G401.6 (cell line): ENCODE results near the gene IKBKE.

ENCODE experiments used
- FAIRE-seq: peaks from 2 replicates; lab custom pipeline; 2012; peaks lifted over from hg19 to GRCh38; lab: Jason Lieb, UNC

Gene IKBKE

DNA sequence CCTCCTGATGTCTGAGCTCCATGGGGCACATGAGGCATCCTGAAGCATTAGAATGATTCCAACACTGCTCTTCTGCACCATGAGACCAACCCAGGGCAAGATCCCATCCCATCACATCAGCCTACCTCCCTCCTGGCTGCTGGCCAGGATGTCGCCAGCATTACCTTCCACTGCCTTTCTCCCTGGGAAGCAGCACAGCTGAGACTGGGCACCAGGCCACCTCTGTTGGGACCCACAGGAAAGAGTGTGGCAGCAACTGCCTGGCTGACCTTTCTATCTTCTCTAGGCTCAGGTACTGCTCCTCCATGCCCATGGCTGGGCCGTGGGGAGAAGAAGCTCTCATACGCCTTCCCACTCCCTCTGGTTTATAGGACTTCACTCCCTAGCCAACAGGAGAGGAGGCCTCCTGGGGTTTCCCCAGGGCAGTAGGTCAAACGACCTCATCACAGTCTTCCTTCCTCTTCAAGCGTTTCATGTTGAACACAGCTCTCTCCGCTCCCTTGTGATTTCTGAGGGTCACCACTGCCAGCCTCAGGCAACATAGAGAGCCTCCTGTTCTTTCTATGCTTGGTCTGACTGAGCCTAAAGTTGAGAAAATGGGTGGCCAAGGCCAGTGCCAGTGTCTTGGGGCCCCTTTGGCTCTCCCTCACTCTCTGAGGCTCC is 26.0 kb downstream of the IKBKE start:
- FAIRE-seq = no peak

DNA sequence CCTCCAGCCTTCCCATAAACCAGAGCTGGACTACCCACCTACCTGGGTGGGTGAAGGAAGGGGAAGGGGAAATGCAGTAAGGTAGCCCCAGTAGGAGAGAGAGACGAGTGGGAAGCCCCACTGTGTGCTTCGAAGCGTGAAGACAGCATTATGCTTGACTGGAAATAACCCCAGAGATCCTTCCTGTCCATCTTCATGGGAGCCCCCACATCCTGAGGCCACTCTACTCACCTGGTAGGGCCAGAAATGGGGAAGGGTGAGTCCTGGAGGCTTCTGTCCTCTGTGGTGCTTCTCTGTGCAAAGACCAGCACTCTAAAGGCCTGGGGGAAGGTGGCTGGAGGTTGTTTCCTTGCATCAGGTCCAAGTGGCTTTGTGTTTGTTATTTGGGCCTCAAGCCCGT is 27.1 kb downstream of the IKBKE start:
- FAIRE-seq = no peak

DNA sequence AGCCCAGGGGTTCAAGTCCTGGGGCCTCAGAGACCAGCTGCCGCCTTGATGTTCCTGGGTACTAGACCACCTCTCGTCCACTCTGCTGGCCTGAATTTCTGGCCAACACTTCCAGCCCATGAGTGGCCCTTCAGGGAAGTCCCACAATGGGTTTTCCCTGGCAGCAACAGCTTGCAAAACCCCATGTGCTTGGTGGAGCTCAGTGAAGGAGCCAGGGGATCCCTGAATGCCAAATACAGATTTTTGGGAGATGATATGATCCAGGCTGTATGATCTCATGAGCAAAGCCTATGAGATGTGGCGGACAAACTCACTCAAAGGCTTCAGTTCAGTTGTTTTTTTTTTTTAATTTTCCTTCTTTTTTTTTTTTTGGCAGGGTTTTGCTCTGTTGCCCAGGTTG is 27.5 kb downstream of the IKBKE start:
- no peak for FAIRE-seq

DNA sequence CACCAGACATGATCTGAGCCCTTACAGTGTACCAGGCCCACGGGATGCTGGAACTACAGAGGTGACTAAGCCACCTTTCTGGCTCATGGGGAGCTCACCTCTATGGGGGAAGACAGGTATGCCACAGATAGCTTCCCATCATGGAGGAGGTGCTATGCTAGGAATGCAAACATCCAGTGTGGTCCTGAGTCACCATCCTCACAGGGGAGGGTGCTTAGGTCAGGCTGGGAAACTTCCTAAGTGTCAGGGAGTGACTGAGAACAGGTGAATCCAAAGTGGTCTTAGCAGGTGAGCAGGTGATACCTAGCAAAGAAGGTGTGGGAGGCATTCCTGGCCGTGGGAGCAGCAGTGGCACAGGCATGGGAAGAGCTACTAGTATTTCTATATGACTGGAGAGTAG is 28.4 kb downstream of the IKBKE start:
- FAIRE-seq = no peak

DNA sequence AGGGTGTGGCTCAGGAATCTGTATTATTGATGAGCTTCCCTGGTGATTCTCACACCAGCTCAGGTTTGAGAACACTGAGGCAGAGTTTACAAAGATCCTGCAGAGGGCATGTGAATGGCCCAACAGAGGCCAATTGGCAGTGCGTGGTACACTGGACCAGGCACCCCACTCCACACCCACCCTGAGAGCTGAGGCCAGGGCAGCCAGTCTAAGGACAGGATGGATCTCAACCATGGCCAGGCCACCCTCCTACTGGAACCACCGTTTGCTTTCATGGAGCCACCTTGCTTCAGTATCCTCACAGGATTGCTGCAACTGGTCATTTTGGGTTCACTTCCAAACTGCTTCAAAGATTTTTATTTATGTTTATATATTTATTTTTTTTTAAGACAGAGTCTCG is 29.8 kb downstream of the IKBKE start:
- no peak for FAIRE-seq

DNA sequence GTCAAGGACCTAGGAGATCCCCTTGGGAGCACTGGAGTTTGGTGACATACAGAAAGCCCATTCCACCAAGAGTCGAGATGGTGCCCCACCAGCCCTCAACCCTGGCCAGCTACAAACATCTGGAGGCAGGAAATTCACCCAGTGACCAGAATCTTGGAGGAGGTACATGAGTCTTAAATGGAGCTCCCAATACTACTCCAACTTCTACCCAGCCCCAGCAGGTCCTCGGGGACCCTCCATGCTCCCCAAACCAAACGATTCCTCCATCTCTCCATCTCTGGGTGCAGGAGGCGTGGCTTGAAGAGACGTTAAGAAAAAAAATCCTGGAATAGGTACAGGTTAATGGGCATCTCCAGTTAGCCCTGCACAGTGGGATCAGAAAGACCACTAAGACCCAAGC is 31.6 kb downstream of the IKBKE start:
- no peak for FAIRE-seq

DNA sequence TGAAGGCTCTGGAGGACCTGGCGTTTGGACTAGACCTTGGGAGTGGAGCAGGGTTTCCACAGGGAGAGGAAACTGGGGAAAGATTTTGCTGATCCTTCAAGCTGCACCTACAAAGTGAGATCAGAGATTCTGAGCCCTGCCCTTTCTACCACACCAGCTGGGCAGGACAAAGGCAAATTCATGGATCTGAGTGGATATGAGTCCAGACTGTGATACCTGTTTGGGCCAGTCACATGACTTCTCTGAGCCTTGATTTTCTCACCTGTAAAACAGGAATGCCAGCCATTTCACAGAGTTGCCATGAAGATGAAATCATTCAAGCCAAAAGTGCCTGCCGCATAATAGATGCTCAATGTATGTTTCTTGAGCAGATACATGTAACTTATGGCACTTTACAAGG is 32.1 kb downstream of the IKBKE start:
- no peak for FAIRE-seq

DNA sequence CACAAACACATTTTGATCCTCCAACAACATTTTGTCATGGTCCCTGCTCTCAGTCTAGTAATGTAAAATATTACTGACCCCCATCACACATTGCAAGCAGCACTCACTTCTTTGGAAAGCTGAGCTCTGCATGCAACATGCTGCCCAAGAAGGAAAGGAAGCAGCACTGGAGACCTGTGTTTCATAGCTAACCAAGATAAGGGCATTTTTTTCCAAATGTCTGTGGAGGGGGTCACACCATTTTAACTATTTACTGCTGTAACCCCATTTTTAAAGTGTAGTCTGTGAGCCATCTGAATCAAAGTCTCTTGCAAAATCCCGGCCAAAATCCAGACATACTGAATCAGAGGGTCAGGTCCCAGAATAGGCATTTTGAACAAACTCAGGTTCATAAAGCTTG is 32.5 kb downstream of the IKBKE start:
- FAIRE-seq = no peak

DNA sequence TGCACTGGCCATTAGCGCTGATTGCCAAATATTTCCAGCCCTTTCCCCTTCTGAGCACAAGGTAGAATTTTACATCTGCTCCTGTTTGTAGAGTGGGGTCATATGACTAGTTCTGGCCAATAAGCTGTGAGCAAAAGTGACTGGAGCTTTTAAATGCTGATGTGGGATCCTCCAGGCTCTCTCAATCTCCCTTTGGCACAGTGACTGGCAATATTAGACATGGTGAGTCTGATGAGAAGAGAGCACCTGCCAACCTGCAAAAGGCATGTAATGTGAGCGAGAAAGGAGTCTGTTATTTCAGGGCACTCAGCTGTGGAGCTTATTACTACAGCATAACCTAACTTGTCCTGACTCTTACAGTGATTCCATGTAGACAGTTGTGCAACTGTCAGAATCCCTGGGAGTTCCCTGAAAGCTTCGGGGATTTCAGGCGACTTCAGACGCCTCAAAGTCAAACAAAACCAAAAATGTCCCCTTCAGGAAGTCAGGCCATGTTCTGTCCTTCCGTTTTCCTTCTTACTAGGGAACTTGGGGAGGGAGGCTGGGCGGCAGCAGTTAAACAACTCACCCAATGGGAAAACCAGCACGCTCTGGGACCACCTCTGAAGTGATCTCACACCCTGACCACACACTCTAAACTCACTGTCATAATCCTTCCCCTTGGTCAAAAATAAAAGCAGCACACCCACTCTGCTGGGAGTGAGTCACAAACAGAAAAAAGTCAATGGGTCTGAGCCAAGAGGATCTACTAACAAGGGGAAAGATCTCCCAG is 33.5 kb downstream of the IKBKE start:
- FAIRE-seq = no peak

DNA sequence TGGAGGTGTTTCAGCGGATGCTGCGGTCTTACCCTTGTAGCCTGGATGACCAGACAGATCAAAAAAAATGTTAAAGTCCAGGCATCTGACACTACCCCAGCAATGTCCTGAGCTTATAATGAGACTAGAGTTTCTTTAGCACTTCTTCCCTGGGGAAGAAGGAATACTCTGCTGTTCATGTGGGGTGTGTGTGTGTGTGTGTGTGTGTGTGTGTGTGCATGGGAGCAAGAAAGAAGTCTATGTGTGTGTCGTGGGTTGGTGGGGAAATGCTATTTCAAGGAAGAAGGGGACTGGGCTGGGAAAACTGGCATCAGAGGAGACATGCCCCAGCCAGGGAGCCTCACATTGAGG is 34.1 kb downstream of the IKBKE start:
- FAIRE-seq = no peak

DNA sequence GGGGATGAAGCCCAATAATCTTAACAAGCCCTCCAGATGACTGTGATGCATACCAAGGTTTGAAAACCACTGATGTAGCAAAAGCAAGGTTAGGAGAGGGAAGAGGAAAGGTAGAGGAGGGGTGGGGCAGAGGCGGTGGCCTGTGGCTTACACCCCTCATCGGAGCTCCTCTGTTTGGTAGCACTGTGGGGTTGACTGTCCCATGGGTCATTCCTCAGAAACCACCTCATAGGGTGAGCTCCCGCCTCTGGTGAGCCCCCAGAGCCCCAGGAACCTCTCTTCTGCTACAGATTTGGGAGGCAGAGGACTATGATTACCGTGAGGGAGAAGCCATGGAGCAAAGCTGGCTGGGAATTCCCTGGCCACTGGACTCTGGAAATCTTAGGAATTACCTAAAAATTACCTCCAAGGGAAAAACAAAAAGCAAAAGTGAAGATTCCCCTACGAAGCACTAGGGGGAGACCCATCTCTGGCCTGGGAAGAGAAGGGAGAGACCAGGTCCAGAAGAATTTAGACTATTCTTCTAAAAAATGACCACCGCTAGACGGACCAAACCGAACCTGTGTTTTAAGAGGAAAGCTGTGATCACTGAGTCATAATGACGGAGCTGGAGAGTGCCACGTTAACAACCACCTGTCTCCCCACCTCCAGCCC is 35.6 kb downstream of the IKBKE start:
- FAIRE-seq = no peak

DNA sequence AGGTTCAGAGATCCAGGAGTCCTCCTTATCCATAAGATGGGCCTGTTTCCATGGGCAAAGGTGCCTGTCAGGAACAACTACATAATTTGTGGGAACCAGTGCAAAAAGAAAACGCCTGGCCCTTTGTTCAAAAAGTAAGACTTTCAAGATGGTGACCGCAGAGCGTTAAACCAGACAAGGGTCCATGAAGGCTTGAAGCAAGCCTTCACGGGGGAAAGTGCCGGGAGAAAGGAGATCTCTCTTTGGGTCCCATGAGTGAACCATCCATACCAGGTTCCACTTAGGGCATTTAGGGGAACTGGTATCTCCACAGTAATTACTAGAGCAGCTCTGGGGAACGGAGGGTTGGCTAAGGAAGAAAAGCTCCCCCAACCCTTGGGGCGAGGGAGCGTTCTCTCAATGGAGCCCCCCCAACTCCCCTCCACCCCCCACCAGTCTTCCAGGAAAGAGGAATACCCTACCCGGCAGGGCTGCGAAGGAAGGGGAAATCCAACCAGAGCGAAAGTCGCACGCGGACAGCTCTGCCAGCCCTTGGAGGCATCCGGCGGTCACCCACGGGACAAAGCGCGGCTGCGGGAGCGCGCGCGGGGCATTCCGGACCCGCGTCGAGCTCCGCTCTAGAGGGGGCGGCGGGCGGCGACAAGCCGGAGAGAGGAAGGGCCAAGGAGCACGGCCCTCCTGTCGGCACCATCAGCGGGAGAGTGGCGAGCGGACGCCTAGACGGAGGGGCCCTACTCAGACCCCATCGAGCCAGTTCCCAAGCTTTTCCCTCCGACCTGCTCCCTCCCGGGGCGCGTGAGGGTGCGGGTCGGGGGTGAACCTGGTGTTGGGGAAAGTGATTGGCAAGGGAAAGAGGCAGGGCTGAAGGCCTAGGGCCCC is 36.4 kb downstream of the IKBKE start:
- no peak for FAIRE-seq

DNA sequence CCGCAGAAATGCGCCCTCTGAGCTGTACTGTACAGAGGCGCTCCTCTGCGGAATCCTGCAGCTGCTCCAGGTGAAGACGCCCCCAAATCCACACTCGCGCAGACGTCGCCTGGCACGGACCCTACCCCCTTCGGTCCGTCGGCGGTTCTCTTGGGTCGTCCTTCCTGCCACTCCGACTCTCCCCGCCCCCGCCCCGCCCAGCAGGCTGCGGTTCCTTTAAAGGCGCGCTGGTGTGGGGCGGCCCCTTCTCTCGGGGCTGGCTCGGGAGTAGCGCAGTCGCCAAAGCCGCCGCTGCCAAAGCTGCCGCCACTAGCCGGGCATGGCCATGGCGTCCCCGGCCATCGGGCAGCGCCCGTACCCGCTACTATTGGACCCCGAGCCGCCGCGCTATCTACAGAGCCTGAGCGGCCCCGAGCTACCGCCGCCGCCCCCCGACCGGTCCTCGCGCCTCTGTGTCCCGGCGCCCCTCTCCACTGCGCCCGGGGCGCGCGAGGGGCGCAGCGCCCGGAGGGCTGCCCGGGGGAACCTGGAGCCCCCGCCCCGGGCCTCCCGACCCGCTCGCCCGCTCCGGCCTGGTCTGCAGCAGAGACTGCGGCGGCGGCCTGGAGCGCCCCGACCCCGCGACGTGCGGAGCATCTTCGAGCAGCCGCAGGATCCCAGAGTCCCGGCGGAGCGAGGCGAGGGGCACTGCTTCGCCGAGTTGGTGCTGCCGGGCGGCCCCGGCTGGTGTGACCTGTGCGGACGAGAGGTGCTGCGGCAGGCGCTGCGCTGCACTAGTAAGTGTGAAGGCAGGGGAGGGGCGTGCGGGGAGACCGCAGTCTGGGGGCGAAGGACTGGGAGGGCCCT is 37.2 kb downstream of the IKBKE start, which contains the start of gene RASSF5:
TSS of gene RASSF5 (plus strand) at position 248 of the 846 bp plus-strand sequence. CDS start at position 320, 72 bp downstream.
- no peak for FAIRE-seq

DNA sequence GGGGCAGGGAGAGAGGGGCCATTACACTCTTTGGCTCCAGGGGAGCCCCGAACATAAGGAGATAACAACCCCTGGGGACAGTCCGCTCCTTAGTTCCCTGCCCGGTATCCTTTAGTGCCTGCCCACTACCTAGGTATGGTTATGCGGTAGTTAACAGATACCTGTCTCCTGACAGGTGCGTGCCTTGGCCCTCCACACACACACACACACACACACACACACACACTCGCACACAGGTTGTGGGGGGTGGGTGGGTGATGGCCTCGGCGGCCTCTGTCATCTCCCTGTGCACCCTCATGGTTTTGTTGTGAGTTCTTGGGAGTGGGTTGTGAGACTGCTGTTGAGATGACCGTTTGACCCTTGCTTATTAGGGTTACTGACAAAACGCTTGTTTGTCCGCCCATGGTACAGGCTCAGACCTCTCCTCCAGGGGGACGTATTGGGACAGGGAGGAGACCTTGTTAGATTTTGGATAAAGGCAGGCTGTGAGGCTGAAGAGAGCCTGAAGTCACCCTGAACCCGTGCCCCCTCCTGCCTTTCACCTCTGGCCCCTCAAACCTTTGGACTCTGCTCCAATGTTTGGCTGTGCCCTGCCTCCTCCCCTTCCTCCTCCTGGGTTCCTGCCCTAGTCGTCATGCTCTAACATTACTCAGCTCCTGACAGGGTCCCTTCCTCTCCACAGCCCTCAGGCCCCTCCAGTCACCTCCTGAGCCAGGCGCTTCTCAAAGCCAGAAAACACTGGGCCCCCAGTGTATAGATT is 38.0 kb downstream of the IKBKE start:
- FAIRE-seq = no peak

DNA sequence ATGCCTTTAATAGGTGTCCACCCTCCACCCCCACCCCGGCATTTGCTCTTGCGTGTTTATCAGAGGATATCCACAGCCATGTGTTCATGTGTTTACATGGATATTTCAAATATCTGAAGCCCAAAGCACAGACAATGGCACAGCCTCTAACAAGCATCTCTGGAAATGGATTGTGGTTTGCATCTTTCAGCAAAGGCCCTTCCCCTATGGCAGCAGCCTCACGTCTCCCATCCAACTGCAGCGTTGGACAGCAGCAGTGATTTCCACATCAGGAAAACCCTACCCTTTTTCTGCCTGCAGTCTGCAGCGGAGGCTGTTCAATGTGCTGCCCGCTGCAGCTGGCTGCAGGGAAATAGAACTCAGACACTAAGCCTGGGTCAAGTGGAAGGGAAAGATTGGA is 38.7 kb downstream of the IKBKE start:
- FAIRE-seq = no peak

DNA sequence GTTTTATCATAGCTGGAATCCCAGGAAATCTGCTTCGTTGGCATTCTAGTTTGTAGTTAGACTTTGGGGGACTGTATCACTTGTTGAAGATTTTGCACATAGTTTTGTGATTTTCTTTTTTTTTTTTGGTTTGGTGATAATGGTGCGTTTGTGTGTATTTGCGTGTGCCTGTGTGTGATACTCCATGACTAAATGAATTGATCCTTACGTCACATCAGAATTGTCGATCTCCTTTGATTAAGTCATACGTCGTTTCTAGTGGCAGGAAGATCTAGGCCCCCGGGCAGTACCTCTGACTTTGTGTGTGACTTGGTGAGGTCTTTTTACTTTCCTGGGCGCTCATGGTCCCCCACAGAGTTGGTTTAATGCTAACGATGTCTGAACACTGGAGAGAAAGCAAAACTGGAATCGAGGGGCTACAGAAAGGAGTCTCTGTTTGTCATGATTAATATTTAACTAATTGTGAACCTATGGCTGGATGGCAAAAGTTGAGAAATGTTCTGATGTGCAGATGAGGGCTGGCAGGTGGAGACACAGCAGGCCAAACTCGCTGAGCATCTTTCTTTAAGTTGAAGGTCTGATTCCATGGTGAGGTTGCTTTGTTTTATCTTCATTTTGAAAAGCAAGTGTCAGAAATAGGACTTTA is 39.5 kb downstream of the IKBKE start:
- no peak for FAIRE-seq

DNA sequence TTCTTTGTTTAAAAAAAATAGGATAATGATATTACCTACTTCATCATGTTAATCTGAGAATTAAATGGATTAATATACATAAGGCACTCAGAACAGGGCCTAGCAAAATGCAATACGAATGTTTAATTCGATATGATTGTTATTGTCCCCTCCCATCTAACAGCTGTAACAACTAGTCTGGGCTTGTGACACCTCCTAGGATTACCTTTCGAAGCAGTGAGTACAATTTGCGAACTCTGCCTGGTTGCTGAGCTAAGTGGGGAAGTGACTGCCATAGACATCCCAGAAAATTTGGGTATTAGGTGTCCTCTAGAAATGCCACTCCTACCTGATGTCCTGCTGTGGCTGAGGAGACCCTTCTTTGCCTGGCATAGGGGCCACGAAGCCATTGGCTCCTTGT is 40.1 kb downstream of the IKBKE start:
- no peak for FAIRE-seq

DNA sequence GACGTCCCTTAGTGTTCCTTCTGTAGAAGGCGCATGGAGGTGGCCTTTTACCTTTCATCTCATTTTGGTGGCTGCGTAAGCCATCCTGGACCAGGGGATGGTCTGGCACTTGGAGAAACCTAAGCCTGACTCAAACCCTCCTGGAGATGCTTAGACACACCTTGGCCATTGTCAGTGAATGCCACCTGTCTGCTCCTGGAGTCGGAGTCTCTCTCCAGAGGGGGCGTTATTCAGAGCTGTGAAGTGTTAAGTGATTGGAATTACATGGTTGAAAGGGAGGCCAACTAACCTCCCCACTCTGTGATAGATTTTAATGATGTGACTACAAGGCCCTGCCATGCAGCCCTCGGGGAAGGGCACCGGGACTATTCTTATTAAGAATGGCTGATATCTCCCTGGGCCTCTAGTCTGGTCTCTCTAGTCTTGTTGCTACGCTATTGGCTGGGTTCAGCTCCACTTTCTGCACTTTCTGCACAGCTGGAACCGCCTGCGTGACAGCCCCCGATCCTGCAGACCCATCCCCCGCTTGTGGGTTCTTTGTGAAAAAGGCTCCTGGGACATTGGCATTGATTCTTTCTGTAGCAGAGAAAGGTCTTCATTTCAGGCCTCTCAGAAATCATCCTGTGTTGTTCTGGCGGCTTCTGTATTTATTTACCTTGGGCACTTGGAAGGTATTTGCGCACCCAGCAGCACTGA is 41.2 kb downstream of the IKBKE start:
- no peak for FAIRE-seq

DNA sequence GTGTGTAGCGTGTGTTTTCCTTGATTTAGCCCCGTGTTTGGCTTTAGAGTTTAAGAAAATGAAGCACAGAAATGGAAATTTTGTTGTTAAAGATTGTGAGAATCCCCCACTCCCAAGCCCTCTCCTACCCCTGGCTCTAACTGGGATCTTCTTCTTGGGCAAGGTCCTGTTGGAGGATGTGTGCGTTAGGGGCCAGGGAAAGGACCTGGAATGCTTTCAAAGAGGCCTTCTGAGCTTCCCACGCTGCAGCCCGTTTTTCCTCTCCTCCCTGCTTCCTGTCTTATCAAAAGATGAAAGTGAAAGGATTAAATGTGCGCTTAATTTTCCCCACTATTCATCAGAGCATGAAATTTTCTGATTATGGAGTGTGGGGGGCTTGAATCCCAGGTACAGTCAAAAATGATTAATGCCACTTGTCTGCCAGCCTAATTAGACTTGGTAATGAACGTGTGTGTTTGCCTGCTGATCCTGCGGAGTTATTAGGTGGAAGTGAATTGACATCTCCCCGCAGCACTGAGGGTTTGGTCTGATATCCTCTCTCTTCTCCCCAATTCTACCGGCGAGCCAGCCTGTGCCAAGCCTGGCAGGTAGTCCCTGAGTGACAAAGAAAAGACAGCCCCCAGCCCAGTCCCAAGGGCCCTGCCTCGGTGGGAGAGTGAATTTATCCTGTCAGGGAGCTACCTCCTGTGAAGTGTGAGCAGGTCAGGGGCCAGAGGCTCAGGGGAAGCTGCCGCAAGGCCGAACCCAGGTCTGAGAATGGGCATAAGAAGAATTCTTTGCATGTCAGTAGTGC is 42.0 kb downstream of the IKBKE start:
- no peak for FAIRE-seq
